Stimulated activated naive CD8-positive, alpha-beta T cell treated with anti-CD3 and anti-CD28 coated beads, Interleukin-15, amount 100 ng/mL, for 72 hours (primary cell): Measurements from ENCODE around the gene ZNF385C.
"Not testable (repeated sequence)": the region's sequence is repeated elsewhere in the genome, so short reads cannot be mapped to it uniquely, and the experiment has no call there.

Experiments used
- ATAC-seq: fragments of 150-1000 bp; cut with Tn5 transposase; 2 replicates; pipeline ENCODE4 v1.10.0; 2021; ENCODE audit warnings: mild to moderate bottlenecking, moderate library complexity
- DNase-seq, 2 donors: peaks; one replicate each; pipeline ENCODE4 v3.0.0; 2021 to 2022
- H3K27ac Mint-ChIP-seq, 2 donors: one replicate each; pipeline ENCODE4 v1.8.0; 2022; ENCODE audit warnings: mild to moderate bottlenecking in 2 of 2, mixed read lengths in 2 of 2, moderate library complexity in 2 of 2
- H3K27me3 Mint-ChIP-seq: one replicate; pipeline ENCODE4 v1.8.0; 2022; ENCODE audit warnings: mixed read lengths
- H3K4me1 Mint-ChIP-seq: one replicate; pipeline ENCODE4 v1.8.0; 2022; ENCODE audit warnings: mild to moderate bottlenecking, mixed read lengths
- H3K4me3 Mint-ChIP-seq, 2 donors: one replicate each; pipeline ENCODE4 v1.8.0; 2022; ENCODE audit warnings: mild to moderate bottlenecking in 2 of 2, mixed read lengths in 2 of 2, moderate library complexity in 1 of 2
- H3K9me3 Mint-ChIP-seq, 2 donors: one replicate each; pipeline ENCODE4 v1.8.0; 2022; ENCODE audit warnings: mixed read lengths in 2 of 2

ZNF385C gene

GRCh38 chr17:42016411-42016831, 81.9 kb downstream of the ZNF385C start:
- H3K27ac Mint-ChIP-seq = peak overlapping the region; percentile 99 to 100
- DNase-seq (no peak), ATAC-seq (no peak)
- peaks cover 4 to 11% of the 10 kb centered on the region in 2 donors for H3K9me3 Mint-ChIP-seq
- peak overlapping the region; percentile 96 to 99 for H3K4me3 Mint-ChIP-seq
- H3K27me3 Mint-ChIP-seq = no peaks in the 10 kb centered on the region
- peaks cover 72% of the 10 kb centered on the region for H3K4me1 Mint-ChIP-seq

GRCh38 chr17:42013740-42014139, 84.5 kb downstream of the ZNF385C start:
- not testable (repeated sequence) for H3K27me3 Mint-ChIP-seq, ATAC-seq, DNase-seq, H3K9me3 Mint-ChIP-seq, H3K27ac Mint-ChIP-seq, H3K4me3 Mint-ChIP-seq
- H3K4me1 Mint-ChIP-seq = peaks cover 69% of the 10 kb centered on the region

- not testable (repeated sequence) for DNase-seq, ATAC-seq, H3K27me3 Mint-ChIP-seq, H3K4me3 Mint-ChIP-seq, H3K9me3 Mint-ChIP-seq
- Mint-ChIP-seq H3K4me1 (peaks cover 59% of the 10 kb centered on the region), H3K27ac (peak overlapping the region in 1 of 2 donors; percentile 42)
Observed at GRCh38 chr17:42012363-42012762, 85.9 kb downstream of the ZNF385C start.

- H3K4me1 Mint-ChIP-seq = peaks cover 55% of the 10 kb centered on the region
- DNase-seq (no peak), ATAC-seq (no peak)
- H3K27ac Mint-ChIP-seq = no peak overlapping the region
- H3K4me3 Mint-ChIP-seq = no peak overlapping the region
- H3K27me3 Mint-ChIP-seq = no peaks in the 10 kb centered on the region
- no peaks in the 10 kb centered on the region for H3K9me3 Mint-ChIP-seq
Observed at GRCh38 chr17:42010898-42011516, 87.3 kb downstream of the ZNF385C start.

- not testable (repeated sequence) for H3K27ac Mint-ChIP-seq, DNase-seq, H3K27me3 Mint-ChIP-seq, H3K9me3 Mint-ChIP-seq, ATAC-seq, H3K4me3 Mint-ChIP-seq
- peaks cover 52% of the 10 kb centered on the region for H3K4me1 Mint-ChIP-seq
Observed at GRCh38 chr17:42010266-42010680, 88.0 kb downstream of the ZNF385C start.

GRCh38 chr17:42009170-42009569, 89.1 kb downstream of the ZNF385C start:
- DNase-seq (no peak), ATAC-seq (no peak)
- Mint-ChIP-seq H3K9me3 (no peaks in the 10 kb centered on the region), H3K4me3 (no peak overlapping the region), H3K27ac (peak overlapping the region in 1 of 2 donors; percentile 74), H3K27me3 (no peaks in the 10 kb centered on the region), H3K4me1 (peaks cover 50% of the 10 kb centered on the region)

GRCh38 chr17:42005166-42005565, 93.1 kb downstream of the ZNF385C start:
- H3K4me3 Mint-ChIP-seq = no peak overlapping the region
- ATAC-seq = no peak
- peaks cover 35% of the 10 kb centered on the region for H3K4me1 Mint-ChIP-seq
- H3K27me3 Mint-ChIP-seq = no peaks in the 10 kb centered on the region
- no peak for DNase-seq
- H3K9me3 Mint-ChIP-seq = no peaks in the 10 kb centered on the region
- H3K27ac Mint-ChIP-seq = no peak overlapping the region

- H3K4me3 Mint-ChIP-seq = no peak overlapping the region
- H3K4me1 Mint-ChIP-seq = peaks cover 26% of the 10 kb centered on the region
- no peak overlapping the region for H3K27ac Mint-ChIP-seq
- ATAC-seq (no peak), DNase-seq (no peak)
- no peaks in the 10 kb centered on the region for H3K27me3 Mint-ChIP-seq
- no peaks in the 10 kb centered on the region for H3K9me3 Mint-ChIP-seq
Observed at GRCh38 chr17:42002792-42003301, 95.4 kb downstream of the ZNF385C start.

GRCh38 chr17:42002175-42002791, 96.0 kb downstream of the ZNF385C start:
- H3K9me3 Mint-ChIP-seq = no peaks in the 10 kb centered on the region
- H3K4me3 Mint-ChIP-seq = no peak overlapping the region
- ATAC-seq = no peak
- no peaks in the 10 kb centered on the region for H3K27me3 Mint-ChIP-seq
- peaks cover 27% of the 10 kb centered on the region for H3K4me1 Mint-ChIP-seq
- H3K27ac Mint-ChIP-seq = no peak overlapping the region
- DNase-seq = no peak

- no peaks in the 10 kb centered on the region for H3K27me3 Mint-ChIP-seq
- ATAC-seq (no peak), DNase-seq (no peak)
- H3K4me3 Mint-ChIP-seq = no peak overlapping the region
- H3K27ac Mint-ChIP-seq = peak overlapping the region in 1 of 2 donors; percentile 63
- no peaks in the 10 kb centered on the region for H3K9me3 Mint-ChIP-seq
- H3K4me1 Mint-ChIP-seq = peaks cover 32% of the 10 kb centered on the region
Observed at GRCh38 chr17:42001729-42002128, 96.5 kb downstream of the ZNF385C start.

- no peak overlapping the region for H3K27ac Mint-ChIP-seq
- ATAC-seq (no peak), DNase-seq (no peak)
- no peaks in the 10 kb centered on the region for H3K9me3 Mint-ChIP-seq
- no peak overlapping the region for H3K4me3 Mint-ChIP-seq
- no peaks in the 10 kb centered on the region for H3K27me3 Mint-ChIP-seq
- peaks cover 39% of the 10 kb centered on the region for H3K4me1 Mint-ChIP-seq
Observed at GRCh38 chr17:42000413-42001133, 97.7 kb downstream of the ZNF385C start.

- Mint-ChIP-seq H3K27me3 (no peaks in the 10 kb centered on the region), H3K4me3 (no peak overlapping the region), H3K4me1 (peaks cover 32% of the 10 kb centered on the region), H3K27ac (no peak overlapping the region), H3K9me3 (no peaks in the 10 kb centered on the region)
- no peak for DNase-seq
- no peak for ATAC-seq
Observed at GRCh38 chr17:41998497-41998896, 99.8 kb downstream of the ZNF385C start.

- Mint-ChIP-seq H3K4me1 (peaks cover 21% of the 10 kb centered on the region), H3K4me3 (no peak overlapping the region)
Observed at GRCh38 chr17:41996855-41997164, 101.5 kb downstream of the ZNF385C start.

GRCh38 chr17:41992576-41992975, 105.7 kb downstream of the ZNF385C start:
- ATAC-seq (no peak), DNase-seq (no peak)
- Mint-ChIP-seq H3K9me3 (no peaks in the 10 kb centered on the region), H3K4me3 (no peak overlapping the region), H3K27ac (peak overlapping the region; percentile 69 to 74), H3K4me1 (peaks cover 28% of the 10 kb centered on the region), H3K27me3 (no peaks in the 10 kb centered on the region)

More at GRCh38 chr17:41996855-41997164, 101.5 kb downstream of the ZNF385C start:
- DNase-seq = no peak
- Mint-ChIP-seq H3K27ac (peak overlapping the region in 1 of 2 donors; percentile 48), H3K27me3 (no peaks in the 10 kb centered on the region), H3K9me3 (no peaks in the 10 kb centered on the region)
- no peak for ATAC-seq

- Mint-ChIP-seq H3K4me1 (peaks cover 16% of the 10 kb centered on the region), H3K27me3 (no peaks in the 10 kb centered on the region), H3K9me3 (no peaks in the 10 kb centered on the region), H3K4me3 (no peak overlapping the region), H3K27ac (no peak overlapping the region)
- no peak for ATAC-seq
- no peak for DNase-seq
Observed at GRCh38 chr17:41989702-41990419, 108.4 kb downstream of the ZNF385C start.
